Myocyte (in vitro differentiated cells): ENCODE results near the gene FRMD1. TPM values are rescaled to one million over a fixed set of nuclear protein-coding genes. Genes with fewer than 3 reads are reported as not detected.

ENCODE experiments used
- DNase-seq: peaks from one replicate; pipeline ENCODE4 v3.0.0-alpha.2; 2012; ENCODE audit warnings: low read depth
- total RNA-seq: library from RNA; depleted of rRNA; stranded (reverse); fragments of >200 nt; gene quantifications from 2 replicates; pipeline ENCODE4 v1.2.3, GENCODE V29; 2014

The FRMD1 gene
- total RNA-seq, 1 donor from 2014 or later, result not detected

DNA sequence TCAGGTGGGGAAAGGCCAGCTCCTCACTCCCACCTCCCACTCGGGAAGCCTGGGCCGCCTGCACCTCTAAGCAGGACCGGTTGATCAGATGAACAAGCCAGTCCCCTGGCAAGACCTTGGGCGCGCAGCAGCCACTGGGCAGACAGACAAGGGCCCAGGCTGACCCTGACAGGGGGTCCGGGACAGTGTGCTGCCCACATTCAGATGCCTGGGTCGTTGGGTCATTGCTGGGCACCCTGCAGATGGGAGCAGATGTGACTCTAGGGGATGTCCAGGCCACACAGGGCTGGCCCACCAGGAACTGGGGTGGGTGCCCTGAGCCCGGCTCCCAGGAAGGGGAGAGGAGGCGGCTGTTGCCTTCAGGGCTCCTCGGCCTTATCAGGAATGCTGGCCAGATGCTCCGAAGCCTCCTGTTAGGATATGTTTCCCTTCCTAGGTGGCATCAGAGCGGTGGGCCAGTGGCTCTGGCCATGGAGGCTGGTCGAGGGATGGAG, 17.3 kb upstream of the FRMD1 start:
- no peak for DNase-seq

DNA sequence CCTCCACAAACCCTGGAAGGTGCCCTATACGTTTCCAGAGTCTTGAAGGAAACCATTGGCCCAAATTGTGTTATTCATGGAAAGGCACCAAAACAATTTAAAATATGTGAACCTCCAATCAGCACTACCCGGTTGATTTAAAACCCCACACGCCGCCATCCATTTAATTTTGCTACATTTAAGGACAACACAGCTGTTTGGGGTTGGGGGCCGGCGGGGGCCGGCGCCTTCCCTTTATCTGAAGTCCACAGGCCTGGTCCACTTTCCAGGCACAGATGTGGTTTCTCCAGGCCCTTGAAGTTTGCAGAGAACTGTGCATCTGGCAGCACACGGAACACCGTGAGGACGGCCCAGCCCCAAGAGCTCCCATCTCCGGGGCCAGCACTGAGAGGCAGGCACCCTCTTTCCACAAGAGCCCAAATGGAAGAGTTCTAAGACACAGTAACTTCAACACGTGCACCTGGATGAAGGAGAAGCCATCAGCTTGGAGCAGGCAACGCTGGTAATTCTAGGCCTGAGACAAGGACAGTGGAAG, 16.8 kb upstream of the FRMD1 start:
- no peak for DNase-seq

DNA sequence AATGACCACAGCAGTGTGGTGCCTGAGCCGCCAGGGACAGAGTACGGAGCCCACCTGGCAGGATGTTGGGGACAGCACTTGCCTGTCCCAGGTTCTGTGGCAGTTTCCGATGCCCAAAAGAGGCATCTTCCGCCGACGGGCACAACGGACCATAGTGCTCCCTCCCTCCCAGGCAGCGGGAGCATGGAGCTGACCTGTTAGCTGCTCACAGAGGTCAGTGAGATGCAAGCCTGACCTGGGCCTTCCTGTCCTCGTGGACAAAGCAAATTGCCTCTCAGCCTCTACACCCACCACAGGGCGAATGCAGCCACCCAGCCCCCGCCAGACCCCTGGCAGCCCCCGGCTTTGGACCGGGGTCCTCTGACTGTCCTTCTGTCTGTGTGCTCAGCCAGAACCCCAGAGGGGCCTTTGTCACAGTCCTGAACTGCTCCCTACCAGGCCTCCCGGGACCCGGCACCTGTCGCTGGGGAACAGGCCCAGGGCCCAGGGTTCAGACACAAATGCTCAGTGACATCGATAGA, 16.2 kb upstream of the FRMD1 start:
- DNase-seq, result no peak

DNA sequence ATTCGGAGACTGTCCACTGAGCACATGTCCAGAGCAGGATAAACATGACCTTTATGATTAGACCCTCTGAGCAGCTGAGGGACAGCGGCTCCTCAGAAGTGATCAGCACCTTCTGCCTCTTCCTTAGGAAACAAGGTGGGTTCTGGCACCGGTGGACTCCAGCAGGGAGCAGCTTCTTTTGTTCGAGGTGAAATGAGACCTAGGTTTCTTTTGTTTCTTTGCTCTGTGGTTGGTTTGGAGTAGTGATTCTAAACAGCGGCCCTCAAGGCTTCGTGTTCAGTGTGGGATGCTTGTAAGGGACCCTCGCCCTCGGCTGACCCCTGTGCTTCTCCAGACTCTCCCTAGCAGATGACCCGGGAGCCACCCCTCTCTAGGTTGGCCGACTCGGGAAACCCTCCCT, 14.6 kb upstream of the FRMD1 start:
- DNase-seq, result no peak

DNA sequence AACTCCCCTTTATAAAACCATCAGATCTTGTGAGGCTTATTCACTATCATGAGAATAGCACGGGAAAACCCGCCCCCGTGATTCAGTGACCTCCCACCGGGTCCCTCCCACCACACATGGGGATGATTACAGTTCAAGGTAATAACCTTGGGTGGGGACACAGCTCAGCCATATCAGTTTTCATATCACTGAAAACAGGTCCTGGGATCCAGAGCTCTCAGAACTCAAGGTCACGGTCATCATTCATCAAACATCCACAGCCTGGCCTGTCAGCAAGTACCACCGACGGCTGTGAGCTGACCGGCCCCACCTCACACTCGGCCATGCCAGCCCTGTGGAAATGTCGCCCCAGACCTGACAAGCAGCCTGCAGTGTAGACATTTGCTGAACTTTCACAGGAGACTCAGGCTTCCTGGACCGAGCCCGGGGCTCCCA, 14.1 kb upstream of the FRMD1 start:
- no peak for DNase-seq

DNA sequence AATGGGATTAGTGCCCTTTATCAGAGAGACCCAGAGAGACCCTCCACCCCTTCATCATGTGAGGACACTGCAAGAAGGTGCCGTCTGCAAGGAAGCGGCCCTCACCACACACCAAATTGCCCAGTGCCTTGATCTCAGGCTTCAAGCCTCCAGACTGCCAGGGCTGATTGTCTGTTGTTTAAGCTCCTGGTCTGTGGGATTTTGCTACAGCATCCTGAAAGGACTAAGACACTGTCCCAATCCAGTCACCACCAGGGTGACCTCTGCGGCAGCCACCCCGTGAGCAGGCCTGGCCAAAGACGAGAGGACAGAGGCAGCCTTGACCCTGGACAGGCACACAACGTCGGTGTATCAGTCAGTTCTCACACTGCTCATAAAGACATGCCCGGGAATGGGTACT, 13.5 kb upstream of the FRMD1 start:
- DNase-seq, result no peak

DNA sequence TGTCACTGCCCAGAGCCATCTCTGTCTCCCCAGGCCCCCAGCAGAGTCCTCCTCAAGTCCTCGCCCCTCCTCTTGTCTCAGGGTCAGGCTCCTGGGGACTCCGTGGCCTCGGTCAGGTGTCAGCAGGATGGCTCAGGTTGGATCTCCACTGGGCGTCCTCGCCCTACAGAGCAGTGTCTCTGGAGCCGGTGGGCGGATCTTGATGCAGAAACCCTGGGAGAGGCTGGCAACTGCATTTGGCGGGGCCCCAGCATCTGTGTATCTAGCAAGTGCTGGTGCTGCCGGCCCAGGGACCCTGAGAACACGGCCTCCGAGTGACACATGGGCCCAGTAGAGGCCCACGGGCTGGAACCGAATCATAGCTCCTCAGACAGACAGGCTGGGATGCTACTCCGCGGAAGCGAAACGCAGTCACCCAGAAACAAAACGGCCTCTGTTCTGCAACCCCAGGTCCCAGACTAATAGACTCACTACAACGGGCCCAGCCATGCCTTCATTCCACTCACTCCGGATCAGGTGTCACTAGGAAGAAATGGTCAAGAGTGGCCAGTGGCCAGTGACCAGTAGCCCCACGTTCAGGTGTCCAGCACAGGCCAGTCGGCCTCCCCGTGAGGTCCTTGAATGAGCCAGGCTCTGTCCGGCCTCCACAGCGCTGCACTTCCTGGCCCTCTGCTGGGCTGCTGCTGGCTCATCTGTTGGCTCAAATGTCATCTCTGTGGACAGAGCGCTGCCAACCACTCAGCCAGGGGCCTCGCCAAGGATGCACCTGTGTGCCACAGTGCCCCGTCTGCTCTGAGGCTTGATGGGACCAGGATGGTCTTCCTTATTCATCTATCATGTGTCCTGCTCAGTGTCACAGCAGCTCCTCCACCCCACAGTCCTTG, 12.6 kb upstream of the FRMD1 start:
- no peak for DNase-seq

DNA sequence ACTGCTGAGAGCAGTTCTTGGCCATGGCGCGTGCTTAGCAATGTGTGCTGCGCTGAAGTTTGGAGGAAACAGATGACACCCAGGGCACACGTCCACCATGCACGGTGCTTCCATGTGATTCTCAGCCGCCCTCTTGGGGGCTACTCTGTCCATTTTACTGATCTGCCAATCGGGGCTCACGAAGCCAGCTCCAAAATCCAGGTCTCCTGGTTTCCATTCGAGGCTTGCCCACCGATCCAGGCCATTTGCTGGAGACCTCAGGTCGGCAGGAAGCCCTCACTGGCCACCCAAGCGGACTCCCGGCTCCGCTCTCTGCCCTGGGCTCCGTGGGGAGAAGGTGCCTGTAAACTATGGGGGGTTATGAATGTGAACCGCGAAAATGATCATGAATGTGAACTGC, 11.7 kb upstream of the FRMD1 start:
- DNase-seq, result no peak

DNA sequence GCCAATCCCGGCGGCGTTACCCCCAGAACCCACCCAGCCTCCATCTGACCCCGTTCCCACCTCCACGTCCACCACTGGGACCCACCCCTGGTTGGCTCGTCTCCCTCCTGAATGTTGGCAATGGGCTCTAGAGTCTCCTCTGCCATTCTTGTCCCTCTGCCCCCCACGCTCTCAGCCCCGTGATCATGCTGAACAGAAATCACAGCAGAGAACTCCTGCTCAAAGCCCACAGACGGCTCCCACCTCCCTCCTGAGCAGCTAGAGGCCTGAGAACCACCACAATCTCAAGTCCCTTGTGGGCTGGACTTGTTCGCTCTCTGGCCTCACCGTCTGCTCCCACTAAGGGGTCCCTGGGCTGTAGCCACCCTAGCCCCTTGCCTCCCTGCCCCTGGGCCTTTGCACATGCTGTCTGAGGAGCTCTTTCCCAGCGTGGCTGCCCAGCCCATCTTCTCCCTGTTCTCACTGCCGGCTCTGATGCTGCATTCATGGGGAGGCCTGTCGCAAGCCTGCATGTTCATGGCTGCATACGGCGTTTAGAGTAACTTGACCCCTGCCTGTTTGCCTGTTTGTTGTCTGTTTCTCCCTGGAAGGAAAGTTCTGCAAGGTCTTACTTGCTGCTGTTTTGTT, 11.2 kb upstream of the FRMD1 start:
- no peak for DNase-seq

DNA sequence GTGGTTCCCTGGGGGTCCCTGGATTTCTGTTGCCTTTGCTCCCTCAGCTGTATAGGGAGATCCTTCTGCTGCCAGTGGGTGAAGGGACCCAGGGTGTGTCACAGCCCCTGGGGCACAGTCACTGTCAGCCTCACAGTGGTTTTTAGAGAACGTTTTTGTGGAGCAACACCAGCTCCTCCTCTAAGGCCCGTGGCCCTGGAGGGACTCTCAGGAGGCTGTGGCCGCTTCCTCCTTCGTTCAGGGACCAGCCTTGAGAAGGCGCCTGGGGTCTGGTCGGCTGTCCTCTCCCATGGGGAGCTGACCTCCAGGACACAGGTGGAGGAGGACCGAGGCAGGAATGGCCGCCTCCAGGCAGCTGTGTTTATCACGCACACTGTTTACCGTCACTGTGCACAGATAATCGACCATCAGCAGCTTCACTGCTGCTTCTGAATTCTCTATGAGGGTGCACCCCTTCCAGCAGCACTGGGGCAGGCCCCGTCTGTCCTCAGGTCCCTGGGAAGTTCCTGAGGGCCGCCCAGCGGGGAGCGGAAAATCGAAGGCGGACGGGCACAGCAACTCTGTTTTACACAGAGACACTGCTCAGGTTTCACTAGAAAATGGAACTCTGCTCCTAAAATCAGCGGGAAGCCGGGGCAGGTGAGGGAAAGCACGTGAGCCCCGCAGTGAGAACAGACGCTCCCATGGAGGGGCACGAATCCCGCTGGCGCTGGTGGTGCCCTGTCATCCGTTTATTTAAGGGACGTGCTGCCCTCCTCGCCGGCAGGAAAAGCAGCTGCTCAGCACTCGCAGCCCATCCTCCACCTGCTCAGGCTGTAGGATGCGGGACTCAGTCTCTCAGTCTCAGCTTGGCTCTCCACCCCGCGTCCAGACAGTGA, 10.4 kb upstream of the FRMD1 start:
- peak; percentile 41 for DNase-seq

DNA sequence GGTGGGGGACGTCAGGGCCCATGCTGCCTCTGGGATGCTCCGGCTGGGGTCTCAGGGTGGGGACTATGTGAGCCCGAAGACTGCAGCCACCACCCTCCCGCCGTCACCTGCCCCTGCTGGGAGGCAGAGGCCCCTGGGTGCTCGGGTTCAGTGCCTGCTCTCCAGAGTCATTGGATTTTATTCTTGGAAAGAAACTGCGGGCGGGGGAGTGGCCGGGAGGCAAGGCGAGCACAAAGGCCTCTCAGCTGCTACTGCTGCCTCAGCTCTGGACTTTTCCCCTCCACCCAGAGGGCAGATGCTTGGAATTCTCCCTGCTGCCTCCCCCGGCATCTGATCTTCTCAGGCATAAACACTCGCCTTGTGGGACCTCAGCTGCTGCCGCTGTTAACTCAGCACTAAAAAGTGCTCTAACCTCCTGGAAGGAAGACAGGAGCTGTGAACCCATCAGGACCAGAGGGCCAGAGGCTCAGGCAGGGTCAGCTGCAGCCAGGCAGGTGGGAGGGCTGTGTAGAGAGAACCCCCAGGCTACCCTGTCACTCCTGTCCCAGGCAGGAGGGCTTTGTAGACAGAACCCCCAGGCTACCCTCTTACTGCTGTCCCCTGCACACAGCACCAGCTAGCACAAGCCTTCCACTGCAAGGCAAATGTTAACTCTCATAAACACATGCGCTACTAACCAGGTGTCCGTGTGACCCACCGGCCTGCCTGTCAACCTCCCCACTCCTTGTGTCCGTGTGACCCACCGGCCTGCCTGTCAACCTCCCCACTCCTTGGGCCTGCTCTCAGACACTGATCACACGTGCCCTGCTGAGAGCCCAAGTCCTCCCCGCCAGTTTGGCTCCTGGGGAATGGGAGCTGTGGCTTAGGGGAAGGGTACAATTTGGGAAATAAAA, 9.4 kb upstream of the FRMD1 start:
- DNase-seq, result peak; percentile 84

DNA sequence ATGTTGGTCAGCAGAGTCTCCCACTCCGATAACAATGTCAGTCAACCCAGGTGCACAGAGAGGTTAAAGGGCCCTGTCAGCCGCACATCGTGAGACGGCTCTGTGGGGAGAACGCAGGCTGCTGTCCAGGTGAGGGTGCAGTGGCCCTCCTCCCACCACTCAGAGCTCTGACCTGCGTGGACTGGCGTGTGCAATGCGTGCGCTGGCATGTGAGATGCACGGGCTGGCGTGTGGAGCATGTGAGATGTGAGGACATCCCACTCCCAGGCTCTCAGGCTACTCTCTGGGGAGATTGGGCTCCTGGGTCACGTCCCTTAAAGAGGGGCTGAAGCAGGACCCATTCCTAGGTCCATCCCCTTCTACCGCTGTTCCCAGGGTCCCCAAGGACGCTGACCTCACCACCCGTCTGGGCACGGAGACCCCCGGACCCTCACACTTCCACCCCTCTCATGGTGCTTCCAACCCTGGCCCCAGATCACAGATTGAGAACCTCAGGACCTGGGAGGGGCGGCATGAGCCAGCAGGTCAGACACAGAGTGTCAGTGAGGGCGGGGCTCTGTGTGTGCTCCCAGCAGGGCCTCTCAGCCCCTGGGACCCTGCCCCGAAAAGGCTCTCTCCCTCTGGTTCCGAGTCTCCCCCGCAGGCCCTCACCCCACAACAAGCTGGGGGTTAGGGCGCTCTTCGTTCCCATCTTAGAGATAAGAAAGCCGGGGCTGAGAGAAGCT, 8.6 kb upstream of the FRMD1 start:
- no peak for DNase-seq

DNA sequence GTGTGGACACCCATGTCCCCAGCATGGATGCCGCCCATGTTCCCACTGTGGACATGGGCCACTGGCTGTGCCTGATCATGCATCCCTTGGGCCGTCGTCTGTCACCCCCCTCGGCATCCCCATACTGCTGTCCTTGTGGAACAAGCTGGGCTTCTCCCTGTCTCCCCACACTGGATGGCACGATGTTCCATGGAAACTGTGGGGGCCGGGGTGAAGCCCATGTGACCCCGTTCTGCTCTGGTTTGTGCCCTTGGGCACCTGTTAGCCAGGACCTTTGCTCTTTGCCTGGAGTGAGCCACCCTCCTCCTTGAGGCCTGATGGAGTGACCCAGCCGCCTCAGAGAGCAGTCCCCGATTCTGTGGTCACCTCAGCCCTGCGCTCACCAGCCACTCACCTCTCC, 7.6 kb upstream of the FRMD1 start:
- no peak for DNase-seq

DNA sequence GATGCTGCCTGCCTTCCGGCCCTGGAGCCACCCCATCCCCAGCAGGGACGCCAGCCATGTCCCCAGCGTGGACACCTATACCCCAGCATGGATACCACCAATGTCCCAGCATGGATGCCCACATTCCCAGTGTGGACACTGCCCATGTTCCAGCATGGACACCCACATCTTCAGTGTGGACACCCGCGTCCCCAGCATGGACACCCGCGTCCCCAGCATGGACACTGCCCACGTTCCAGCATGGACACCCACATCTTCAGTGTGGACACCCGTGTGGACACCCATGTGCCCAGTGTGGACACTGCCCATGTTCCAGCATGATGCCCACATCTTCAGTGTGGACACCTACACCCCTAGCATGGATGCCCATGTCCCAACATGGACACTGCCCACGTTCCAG, 7.1 kb upstream of the FRMD1 start:
- no peak for DNase-seq

DNA sequence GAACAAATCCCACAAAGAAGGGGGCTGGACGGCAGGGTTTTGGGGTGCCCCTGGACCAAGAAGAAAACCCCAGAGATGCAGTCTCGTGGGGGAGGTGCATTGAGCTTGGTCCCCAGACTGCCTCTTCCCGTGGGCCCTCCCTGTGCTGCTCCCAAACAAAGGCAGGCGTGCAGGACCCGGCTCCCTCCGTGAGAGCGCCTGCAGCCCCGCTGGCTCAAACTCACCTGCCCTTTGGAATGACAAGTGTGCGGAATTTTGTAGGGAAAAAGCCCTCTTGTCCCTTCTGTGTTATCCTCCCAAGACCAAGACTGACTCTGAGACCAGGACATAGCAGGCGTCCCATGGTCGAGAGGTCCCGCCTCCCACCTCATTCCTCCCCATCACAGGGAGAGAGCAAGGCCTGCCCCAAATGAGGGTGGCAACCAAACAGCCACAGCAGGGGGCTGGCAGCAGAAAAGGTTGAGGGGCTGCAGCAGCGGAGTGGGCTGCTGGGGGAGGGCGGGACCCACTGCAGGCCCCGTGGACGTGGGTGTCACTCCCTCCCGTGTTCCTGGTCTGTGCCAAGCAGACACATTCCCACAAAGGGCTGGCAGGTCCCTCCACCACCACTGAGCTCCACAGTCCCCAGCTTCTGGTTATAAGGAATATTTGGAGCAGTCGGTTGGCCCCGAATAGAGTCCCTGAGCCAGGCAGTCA, 5.6 kb upstream of the FRMD1 start:
- DNase-seq, result no peak

DNA sequence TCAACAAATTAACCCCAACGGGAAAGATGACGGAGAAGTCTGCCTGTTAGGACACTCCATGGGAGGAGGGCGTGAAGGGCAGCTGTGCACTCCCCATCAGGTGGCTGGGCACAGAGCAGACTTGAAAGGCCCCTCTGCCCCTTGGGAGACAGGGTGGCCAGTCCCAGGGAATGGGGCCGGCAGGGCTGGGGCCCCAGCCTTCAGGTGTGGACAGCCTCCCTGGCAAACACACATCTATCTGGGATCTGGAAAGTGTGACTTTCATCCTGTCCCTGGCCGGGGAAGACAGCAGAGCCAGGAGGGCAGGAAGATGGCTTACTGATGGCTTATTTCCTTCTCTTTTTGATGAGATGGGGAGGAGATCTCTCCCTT, 4.5 kb upstream of the FRMD1 start:
- no peak for DNase-seq

DNA sequence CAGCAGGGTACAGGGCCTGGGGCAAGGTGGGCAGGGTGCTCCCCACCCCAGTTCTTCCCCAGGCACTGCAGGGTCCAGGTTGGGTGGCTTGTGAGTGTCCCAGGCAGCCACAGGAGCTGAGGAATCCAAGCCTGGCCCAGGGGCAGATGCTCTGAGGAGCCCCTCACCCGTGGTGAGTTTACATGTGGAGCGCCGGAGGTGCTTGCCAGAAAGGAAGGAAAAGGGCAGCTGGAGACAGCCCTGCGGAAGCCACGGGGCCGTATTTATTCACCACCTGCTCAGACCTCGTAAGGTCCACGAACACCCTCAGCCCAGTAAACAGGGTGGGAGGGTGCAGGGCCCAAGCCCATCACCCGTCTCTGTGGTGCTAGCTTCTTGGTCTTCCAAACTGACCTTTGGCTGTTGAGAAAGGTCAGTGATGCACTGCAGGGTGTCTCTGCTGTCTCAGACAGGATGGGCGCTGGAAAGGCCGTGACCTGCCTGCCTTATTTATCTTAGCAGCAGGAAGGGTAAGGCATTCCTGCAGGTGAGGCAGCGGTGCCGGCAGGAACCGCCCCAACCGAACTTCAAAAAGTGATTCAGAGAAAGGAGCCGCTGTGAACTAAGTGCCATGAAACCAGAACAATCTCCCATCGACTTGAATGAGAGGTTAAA, 4.0 kb upstream of the FRMD1 start:
- no peak for DNase-seq

DNA sequence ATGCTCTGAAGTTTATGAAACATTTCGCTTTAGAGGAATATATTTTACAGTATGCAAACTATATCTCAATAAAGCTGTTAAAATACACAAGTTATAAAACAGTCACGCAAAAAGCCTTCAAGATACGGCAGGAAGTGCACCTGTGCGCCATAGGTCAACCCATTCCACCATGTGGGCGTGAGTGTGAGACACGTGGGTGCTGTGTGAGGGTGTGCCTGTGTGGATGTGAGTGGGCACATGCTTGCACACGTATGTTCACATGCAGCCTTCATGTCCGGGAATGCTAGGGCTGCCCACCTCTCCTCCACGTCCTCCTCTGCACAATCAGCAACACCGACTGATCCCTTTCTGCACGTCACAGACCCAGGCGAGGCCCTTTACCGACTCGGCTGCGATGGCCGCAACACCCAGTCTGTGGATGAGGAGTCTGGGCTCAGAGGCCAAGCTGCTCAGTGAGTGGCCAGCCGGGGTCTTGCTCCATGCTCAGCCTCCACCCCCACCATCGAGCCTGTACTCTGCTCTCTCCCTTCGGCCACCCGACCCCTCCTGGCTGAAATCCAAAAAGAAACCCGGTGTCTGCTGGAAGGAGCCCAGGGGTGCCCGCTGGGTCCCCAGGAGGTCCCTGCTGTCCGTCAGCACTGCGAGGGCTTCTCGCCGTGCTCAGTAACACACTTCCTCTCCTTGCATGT, 3.0 kb upstream of the FRMD1 start:
- no peak for DNase-seq
